HepG2 (cell line): ENCODE measurements around the gene SP140L. TPM values are rescaled to one million over a fixed set of nuclear protein-coding genes. Genes with fewer than 3 reads are reported as not detected.
A peak's percentile ranks its signal among the peaks of the same experiment; 100 is the strongest.

Source experiments
- ATAC-seq: fragments of 200-7000 bp; cut with Tn5 transposase; 3 replicates; pipeline ENCODE4 v1.9.1; 2020; ENCODE audit warnings: mild to moderate bottlenecking, moderate library complexity
- BruUV-seq: library from RNA; stranded (reverse); fragments of 400-500 nt; replicated peaks from 2 replicates; lab custom pipeline; 2021; lab: Mats Ljungman, UMichigan
- CTCF ChIA-PET: fragments of 300-600 bp; formaldehyde crosslinking; extraction: SDS; loops from one replicate; lab custom pipeline; 2021; ENCODE audit warnings: low total read pairs, inconsistent platforms, low intra/inter-chr PET ratio; lab: Yijun Ruan, JAX
- POLR2A ChIA-PET: fragments of 350-600 bp; sonication (Branson Sonifier 250); formaldehyde crosslinking; loops from one replicate; lab custom pipeline; 2020; ENCODE audit warnings: antibody characterized with exemption, inconsistent platforms; lab: Yijun Ruan, JAX
- DNase-seq: peaks from one replicate; pipeline ENCODE4 v3.0.0-alpha.2; 2015; ENCODE audit warnings: low spot score
- FAIRE-seq: peaks from 3 replicates; lab custom pipeline; 2011; peaks lifted over from hg19 to GRCh38; lab: Jason Lieb, UNC
- H2AFZ ChIP-seq: one replicate; pipeline ENCODE4 v1.6.1; 2011; ENCODE audit warnings: low read length, inconsistent platforms
- H3K27ac ChIP-seq: fragments of 300-600 bp; 3 replicates; pipeline ENCODE4 v1.8.0; 2011; ENCODE audit warnings: mixed run types, mild to moderate bottlenecking, mixed read lengths, low read length, inconsistent platforms; ENCODE audit not compliant: insufficient read depth; ENCODE audit errors: extremely low read length
- H3K27me3 ChIP-seq, 2 experiments: fragments of 200-600 bp in 1 of 2; 2 replicates in 1 of 2; 3 replicates in 1 of 2; pipeline versions ENCODE4 v1.6.0 to v1.8.0; 2011; ENCODE audit warnings: low read length in 2 of 2, mild to moderate bottlenecking in 2 of 2, moderate library complexity in 2 of 2, inconsistent platforms in 1 of 2; ENCODE audit not compliant: insufficient read depth in 2 of 2, control insufficient read depth in 1 of 2
- H3K36me3 ChIP-seq, 2 experiments: fragments of 200-600 bp in 1 of 2; replicated peaks in 1 of 2; 2 replicates in 1 of 2; 3 replicates in 1 of 2; pipeline versions ENCODE4 v1.5.1 to v1.8.0; 2011; ENCODE audit warnings: low read length in 2 of 2, inconsistent platforms in 1 of 2; ENCODE audit not compliant: insufficient read depth in 2 of 2, control insufficient read depth in 1 of 2
- H3K4me1 ChIP-seq: 2 replicates; pipeline ENCODE4 v1.5.1; 2012; ENCODE audit warnings: low read length, inconsistent platforms; ENCODE audit not compliant: insufficient read depth
- H3K4me2 ChIP-seq: 2 replicates; pipeline ENCODE4 v1.6.0; 2011; ENCODE audit warnings: low read depth, low read length, inconsistent platforms
- H3K4me3 ChIP-seq, 3 experiments: fragments of 200-600 bp in 1 of 3; sonication (generic), shearing (Covaris generic) in 1 of 3; replicated peaks in 1 of 3; 2 replicates each; pipeline ENCODE4 v1.5.1; 2011 to 2016; ENCODE audit warnings: low read length in 3 of 3, inconsistent platforms in 2 of 3, low read depth in 2 of 3, mild to moderate bottlenecking in 2 of 3, control low read depth in 1 of 3, mixed read lengths in 1 of 3; ENCODE audit not compliant: insufficient read depth in 1 of 3
- H3K79me2 ChIP-seq: one replicate; pipeline ENCODE4 v1.6.1; 2011; ENCODE audit warnings: low read length, inconsistent platforms; ENCODE audit not compliant: insufficient read depth
- H3K9ac ChIP-seq: 2 replicates; pipeline ENCODE4 v1.6.0; 2011; ENCODE audit warnings: mild to moderate bottlenecking, low read depth, low read length, inconsistent platforms; ENCODE audit not compliant: insufficient read depth
- H3K9me3 ChIP-seq: 2 replicates; pipeline ENCODE4 v1.5.1; 2012; ENCODE audit warnings: mild to moderate bottlenecking, low read length
- H4K20me1 ChIP-seq: 2 replicates; pipeline ENCODE4 v1.6.0; 2011; ENCODE audit warnings: inconsistent platforms, mild to moderate bottlenecking, low read length, moderate library complexity; ENCODE audit not compliant: insufficient read depth
- CEBPG ChIP-seq: IDR thresholded peaks from 2 replicates; pipeline ENCODE4 v1.6.1; 2016
- MAFF ChIP-seq: IDR thresholded peaks from 2 replicates; pipeline ENCODE4 v1.6.1; 2011; ENCODE audit warnings: low read depth, low read length, improper control_type of control experiment
- MAFG ChIP-seq: sonication (generic); formaldehyde crosslinking; IDR thresholded peaks from 2 replicates; pipeline ENCODE4 v1.5.1; 2020; ENCODE audit warnings: mild to moderate bottlenecking, missing genetic modification reagents
- MAFK ChIP-seq, 2 experiments: IDR thresholded peaks in 1 of 2; conservative IDR thresholded peaks in 1 of 2; 2 replicates each; pipeline ENCODE4 v1.6.1; 2011; ENCODE audit warnings: improper control_type of control experiment in 2 of 2, low read length in 2 of 2
- MZF1 ChIP-seq: sonication (generic); formaldehyde crosslinking; IDR thresholded peaks from 2 replicates; pipeline ENCODE4 v1.8.1; 2023; ENCODE audit warnings: mild to moderate bottlenecking, missing genetic modification reagents, borderline replicate concordance
- NFE2 ChIP-seq: sonication (generic); formaldehyde crosslinking; IDR thresholded peaks from 2 replicates; pipeline ENCODE4 v1.4.0; 2020; ENCODE audit warnings: missing genetic modification reagents
- THAP11 ChIP-seq: IDR thresholded peaks from 2 replicates; pipeline ENCODE4 v1.6.1; 2016; ENCODE audit warnings: missing biosample characterization, missing genetic modification reagents
- XBP1 ChIP-seq: sonication (generic); formaldehyde crosslinking; IDR thresholded peaks from 2 replicates; pipeline ENCODE4 v1.5.0; 2020; ENCODE audit warnings: missing genetic modification reagents
- ZNF224 ChIP-seq: sonication (generic); formaldehyde crosslinking; IDR thresholded peaks from 2 replicates; pipeline ENCODE4 v1.5.0; 2020; ENCODE audit warnings: mild to moderate bottlenecking, missing genetic modification reagents
- ZNF251 ChIP-seq: sonication (generic); formaldehyde crosslinking; IDR thresholded peaks from 2 replicates; pipeline ENCODE4 v1.9.0; 2021; ENCODE audit warnings: mild to moderate bottlenecking, missing genetic modification reagents
- ZNF775 ChIP-seq: sonication (generic); formaldehyde crosslinking; IDR thresholded peaks from 2 replicates; pipeline ENCODE4 v1.4.0; 2020; ENCODE audit warnings: missing genetic modification reagents, mild to moderate bottlenecking, moderate library complexity, borderline replicate concordance
- WGBS: methylation state at CpG from one replicate; pipeline ENCODE4 v1.1.6; 2017; ENCODE audit warnings: low lambda C conversion rate; 5-methylcytosine and 5-hydroxymethylcytosine counted together
- in situ Hi-C: cut with HindIII; loops from 2 replicates; pipeline ENCODE4 v1.10.0; 2017; ENCODE audit warnings: low pct_unique_long_range_greater_than_20kb; ENCODE audit not compliant: extremely low pct_ligation_motif_present
- intact Hi-C: fragments of 100-400 bp; cut with micrococcal nuclease; formaldehyde crosslinking; loops from one replicate; pipeline ENCODE4 v1.10.0; 2022; ENCODE audit not compliant: unreplicated experiment
- polyA plus RNA-seq, 8 experiments: library from polyadenylated mRNA; depleted of rRNA in 3 of 8; stranded (reverse) in 7 of 8; unstranded in 1 of 8; fragments of >200 nt; fragmentation: Illumina TruSeq in 4 of 8; extraction: Trizol in 4 of 8; gene quantifications; 2 replicates each; pipeline versions ENCODE4 v1.2.1 to v1.2.3, GENCODE V29; 2011 to 2016; ENCODE audit warnings: low read depth in 4 of 8, missing spikeins in 1 of 8, mixed read lengths in 1 of 8; ENCODE audit not compliant: insufficient read depth in 1 of 8
- total RNA-seq, 5 experiments: library from RNA; depleted of rRNA; stranded (reverse); fragments of >200 nt; fragmentation: Illumina TruSeq; extraction: Trizol; gene quantifications; 2 replicates each; pipeline ENCODE4 v1.2.3, GENCODE V29; 2016; ENCODE audit warnings: low read depth in 1 of 5
- TF ChIP-seq, protein P1 (sequence below): fragments of 450-650 bp; IDR thresholded peaks from 2 replicates; pipeline ENCODE4 v1.6.1; 2017; ENCODE audit warnings: mild to moderate bottlenecking
- TF ChIP-seq, protein P2 (sequence below): sonication (generic); formaldehyde crosslinking; conservative IDR thresholded peaks from 2 replicates; pipeline ENCODE4 v1.4.0; 2020; ENCODE audit warnings: missing genetic modification reagents
- TF ChIP-seq, protein P3 (sequence below): sonication (generic); formaldehyde crosslinking; IDR thresholded peaks from 2 replicates; pipeline ENCODE4 v1.4.0; 2020; ENCODE audit warnings: low read depth, missing genetic modification reagents

Gene SP140L
- total and polyA plus RNA-seq, 2 of the 13 experiments (the other 11 are each of a cell fraction or from before 2014, with no cell fraction given), result 10.9 to 17.5 TPM

DNA sequence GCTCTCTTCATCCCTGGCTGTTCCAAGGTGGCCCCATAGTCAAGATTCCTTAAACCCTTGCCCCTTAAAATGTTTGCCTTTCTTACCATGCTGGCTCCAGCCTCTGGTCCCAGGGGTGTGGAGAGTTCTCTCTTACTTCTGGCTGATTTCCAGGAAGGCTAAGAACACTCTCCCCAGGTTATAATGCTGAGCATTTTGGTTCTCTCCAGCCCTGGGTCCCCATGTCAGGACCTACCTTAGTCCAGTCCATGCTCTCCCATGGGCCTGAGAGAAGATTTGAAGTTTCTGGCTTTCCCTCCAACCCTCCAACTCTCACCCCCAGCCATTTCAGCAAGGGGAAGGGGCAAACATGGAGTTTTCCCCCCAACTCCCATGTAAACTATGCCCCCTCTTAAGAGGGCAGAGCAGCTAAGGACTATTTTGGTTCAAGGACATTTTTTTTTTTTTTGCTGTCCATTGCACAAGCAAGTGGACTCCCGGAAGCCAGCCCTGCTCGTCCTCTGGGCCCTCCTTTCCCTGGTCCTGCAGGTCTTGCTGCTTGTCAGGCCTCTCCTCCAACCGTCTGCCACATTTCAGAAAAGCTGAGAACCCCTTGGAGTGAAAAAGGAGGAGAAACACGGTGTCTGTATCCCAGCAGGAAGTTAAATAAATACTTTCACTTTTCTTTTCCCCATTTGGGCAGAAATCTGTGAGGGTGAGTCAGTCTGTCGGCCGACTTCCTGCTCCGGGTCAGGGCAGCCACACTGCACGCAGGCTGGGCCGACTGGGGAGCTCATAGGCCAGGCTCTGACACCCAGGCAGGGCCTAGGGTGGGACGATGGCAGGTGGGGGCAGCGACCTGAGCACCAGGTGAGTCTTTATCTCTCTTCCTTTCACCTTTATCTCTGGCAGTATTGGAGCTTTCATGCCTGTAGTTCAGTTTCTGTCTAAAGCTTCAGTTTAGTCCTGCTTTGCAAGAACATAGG lies at the start of gene SP140L (continued):
- no peak for TF ChIP-seq ZNF224 (CRISPR knock-in tag)
- no peak for TF ChIP-seq XBP1 (CRISPR knock-in tag)

DNA sequence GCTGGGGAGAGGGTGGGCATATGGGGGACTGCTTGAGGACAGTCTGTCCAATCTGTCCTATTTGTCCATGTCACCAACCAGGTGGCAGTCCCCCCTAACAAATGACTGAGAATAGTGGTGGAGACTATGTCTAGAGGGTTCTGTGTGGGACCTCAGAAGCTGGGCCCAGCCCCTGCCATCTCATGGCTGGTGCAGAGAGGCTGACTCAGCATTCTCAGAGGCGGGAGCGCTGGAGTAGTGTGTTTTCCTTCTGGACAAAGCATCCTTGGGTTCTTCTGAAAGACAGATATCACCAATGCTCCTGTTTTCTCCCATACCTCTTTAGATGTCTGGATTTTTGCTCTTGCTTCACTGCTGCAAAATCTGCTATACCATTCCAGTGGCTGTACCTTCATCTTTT lies 44.1 kb upstream of the SP140L start:
- no peak overlapping the region for H3K4me3 ChIP-seq
- DNase-seq (no peak), ATAC-seq (no peak), FAIRE-seq (no peak)
- H3K27ac ChIP-seq, result no peak overlapping the region
- in situ Hi-C loops, result no loop called here
- no peak overlapping the region for H3K9ac ChIP-seq
- H3K36me3 ChIP-seq, result no peaks in the 10 kb centered on the region
- 0 out of 5 replicates have a peak, but pooled peaks cover 0 to 5% of the 10 kb centered on the region in 2 experiments for H3K27me3 ChIP-seq
- WGBS, result 15% methylated on average over 2 of the region's 2 CpGs
- TF ChIP-seq MAFF, result peak; percentile 89
- no peak for TF ChIP-seq CEBPG
- TF ChIP-seq, protein P1, sequence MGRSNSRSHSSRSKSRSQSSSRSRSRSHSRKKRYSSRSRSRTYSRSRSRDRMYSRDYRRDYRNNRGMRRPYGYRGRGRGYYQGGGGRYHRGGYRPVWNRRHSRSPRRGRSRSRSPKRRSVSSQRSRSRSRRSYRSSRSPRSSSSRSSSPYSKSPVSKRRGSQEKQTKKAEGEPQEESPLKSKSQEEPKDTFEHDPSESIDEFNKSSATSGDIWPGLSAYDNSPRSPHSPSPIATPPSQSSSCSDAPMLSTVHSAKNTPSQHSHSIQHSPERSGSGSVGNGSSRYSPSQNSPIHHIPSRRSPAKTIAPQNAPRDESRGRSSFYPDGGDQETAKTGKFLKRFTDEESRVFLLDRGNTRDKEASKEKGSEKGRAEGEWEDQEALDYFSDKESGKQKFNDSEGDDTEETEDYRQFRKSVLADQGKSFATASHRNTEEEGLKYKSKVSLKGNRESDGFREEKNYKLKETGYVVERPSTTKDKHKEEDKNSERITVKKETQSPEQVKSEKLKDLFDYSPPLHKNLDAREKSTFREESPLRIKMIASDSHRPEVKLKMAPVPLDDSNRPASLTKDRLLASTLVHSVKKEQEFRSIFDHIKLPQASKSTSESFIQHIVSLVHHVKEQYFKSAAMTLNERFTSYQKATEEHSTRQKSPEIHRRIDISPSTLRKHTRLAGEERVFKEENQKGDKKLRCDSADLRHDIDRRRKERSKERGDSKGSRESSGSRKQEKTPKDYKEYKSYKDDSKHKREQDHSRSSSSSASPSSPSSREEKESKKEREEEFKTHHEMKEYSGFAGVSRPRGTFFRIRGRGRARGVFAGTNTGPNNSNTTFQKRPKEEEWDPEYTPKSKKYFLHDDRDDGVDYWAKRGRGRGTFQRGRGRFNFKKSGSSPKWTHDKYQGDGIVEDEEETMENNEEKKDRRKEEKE, result no peak
- 0 out of 2 replicates have a peak, but pooled peaks have one; percentile 44 for TF ChIP-seq MAFG (CRISPR knock-in tag)
- TF ChIP-seq MAFK (conservative IDR thresholded peaks at IDR 0.05 in 1 of 2, IDR thresholded peaks at IDR 0.05 in 1 of 2; ENCODE audit: low read length in 2 of 2), result peak; percentile 95 to 96
- TF ChIP-seq, protein P2, sequence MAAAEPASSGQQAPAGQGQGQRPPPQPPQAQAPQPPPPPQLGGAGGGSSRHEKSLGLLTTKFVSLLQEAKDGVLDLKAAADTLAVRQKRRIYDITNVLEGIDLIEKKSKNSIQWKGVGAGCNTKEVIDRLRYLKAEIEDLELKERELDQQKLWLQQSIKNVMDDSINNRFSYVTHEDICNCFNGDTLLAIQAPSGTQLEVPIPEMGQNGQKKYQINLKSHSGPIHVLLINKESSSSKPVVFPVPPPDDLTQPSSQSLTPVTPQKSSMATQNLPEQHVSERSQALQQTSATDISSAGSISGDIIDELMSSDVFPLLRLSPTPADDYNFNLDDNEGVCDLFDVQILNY (CRISPR knock-in tag), result no peak
- TF ChIP-seq ZNF775 (CRISPR knock-in tag), result no peak
- TF ChIP-seq THAP11 (CRISPR knock-in tag), result no peak
- no peak for TF ChIP-seq MZF1 (CRISPR knock-in tag)
- no peak for TF ChIP-seq NFE2 (CRISPR knock-in tag)
- TF ChIP-seq, protein P3, sequence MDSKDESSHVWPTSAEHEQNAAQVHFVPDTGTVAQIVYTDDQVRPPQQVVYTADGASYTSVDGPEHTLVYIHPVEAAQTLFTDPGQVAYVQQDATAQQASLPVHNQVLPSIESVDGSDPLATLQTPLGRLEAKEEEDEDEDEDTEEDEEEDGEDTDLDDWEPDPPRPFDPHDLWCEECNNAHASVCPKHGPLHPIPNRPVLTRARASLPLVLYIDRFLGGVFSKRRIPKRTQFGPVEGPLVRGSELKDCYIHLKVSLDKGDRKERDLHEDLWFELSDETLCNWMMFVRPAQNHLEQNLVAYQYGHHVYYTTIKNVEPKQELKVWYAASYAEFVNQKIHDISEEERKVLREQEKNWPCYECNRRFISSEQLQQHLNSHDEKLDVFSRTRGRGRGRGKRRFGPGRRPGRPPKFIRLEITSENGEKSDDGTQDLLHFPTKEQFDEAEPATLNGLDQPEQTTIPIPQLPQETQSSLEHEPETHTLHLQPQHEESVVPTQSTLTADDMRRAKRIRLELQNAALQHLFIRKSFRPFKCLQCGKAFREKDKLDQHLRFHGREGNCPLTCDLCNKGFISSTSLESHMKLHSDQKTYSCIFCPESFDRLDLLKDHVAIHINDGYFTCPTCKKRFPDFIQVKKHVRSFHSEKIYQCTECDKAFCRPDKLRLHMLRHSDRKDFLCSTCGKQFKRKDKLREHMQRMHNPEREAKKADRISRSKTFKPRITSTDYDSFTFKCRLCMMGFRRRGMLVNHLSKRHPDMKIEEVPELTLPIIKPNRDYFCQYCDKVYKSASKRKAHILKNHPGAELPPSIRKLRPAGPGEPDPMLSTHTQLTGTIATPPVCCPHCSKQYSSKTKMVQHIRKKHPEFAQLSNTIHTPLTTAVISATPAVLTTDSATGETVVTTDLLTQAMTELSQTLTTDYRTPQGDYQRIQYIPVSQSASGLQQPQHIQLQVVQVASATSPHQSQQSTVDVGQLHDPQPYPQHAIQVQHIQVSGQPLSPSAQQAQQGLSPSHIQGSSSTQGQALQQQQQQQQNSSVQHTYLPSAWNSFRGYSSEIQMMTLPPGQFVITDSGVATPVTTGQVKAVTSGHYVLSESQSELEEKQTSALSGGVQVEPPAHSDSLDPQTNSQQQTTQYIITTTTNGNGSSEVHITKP (CRISPR knock-in tag), result no peak
- no peak for TF ChIP-seq ZNF251
- no peak overlapping the region for H2AFZ ChIP-seq
- H3K79me2 ChIP-seq, result no peaks in the 10 kb centered on the region
- H3K4me2 ChIP-seq, result no peak overlapping the region
- no peaks in the 10 kb centered on the region for H3K9me3 ChIP-seq
- POLR2A ChIA-PET, result no interaction called here
- no peaks in the 10 kb centered on the region for H3K4me1 ChIP-seq
- H4K20me1 ChIP-seq, result no peaks in the 10 kb centered on the region
- BruUV-seq, result no TSS peak
- CTCF ChIA-PET, result no interaction called here
- intact Hi-C loops, result no loop called here
